HCEC 1CT (cell line): Measurements from ENCODE around the gene XRN1.
"Not testable (repeated sequence)": the region's sequence is repeated elsewhere in the genome, so short reads cannot be mapped to it uniquely, and the experiment has no call there.

ENCODE experiments used
- DNase-seq: peaks from one replicate; pipeline ENCODE4 v3.0.0-alpha.2; 2017

XRN1 gene, protein sequence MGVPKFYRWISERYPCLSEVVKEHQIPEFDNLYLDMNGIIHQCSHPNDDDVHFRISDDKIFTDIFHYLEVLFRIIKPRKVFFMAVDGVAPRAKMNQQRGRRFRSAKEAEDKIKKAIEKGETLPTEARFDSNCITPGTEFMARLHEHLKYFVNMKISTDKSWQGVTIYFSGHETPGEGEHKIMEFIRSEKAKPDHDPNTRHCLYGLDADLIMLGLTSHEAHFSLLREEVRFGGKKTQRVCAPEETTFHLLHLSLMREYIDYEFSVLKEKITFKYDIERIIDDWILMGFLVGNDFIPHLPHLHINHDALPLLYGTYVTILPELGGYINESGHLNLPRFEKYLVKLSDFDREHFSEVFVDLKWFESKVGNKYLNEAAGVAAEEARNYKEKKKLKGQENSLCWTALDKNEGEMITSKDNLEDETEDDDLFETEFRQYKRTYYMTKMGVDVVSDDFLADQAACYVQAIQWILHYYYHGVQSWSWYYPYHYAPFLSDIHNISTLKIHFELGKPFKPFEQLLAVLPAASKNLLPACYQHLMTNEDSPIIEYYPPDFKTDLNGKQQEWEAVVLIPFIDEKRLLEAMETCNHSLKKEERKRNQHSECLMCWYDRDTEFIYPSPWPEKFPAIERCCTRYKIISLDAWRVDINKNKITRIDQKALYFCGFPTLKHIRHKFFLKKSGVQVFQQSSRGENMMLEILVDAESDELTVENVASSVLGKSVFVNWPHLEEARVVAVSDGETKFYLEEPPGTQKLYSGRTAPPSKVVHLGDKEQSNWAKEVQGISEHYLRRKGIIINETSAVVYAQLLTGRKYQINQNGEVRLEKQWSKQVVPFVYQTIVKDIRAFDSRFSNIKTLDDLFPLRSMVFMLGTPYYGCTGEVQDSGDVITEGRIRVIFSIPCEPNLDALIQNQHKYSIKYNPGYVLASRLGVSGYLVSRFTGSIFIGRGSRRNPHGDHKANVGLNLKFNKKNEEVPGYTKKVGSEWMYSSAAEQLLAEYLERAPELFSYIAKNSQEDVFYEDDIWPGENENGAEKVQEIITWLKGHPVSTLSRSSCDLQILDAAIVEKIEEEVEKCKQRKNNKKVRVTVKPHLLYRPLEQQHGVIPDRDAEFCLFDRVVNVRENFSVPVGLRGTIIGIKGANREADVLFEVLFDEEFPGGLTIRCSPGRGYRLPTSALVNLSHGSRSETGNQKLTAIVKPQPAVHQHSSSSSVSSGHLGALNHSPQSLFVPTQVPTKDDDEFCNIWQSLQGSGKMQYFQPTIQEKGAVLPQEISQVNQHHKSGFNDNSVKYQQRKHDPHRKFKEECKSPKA (N-terminal part only)

DNA sequence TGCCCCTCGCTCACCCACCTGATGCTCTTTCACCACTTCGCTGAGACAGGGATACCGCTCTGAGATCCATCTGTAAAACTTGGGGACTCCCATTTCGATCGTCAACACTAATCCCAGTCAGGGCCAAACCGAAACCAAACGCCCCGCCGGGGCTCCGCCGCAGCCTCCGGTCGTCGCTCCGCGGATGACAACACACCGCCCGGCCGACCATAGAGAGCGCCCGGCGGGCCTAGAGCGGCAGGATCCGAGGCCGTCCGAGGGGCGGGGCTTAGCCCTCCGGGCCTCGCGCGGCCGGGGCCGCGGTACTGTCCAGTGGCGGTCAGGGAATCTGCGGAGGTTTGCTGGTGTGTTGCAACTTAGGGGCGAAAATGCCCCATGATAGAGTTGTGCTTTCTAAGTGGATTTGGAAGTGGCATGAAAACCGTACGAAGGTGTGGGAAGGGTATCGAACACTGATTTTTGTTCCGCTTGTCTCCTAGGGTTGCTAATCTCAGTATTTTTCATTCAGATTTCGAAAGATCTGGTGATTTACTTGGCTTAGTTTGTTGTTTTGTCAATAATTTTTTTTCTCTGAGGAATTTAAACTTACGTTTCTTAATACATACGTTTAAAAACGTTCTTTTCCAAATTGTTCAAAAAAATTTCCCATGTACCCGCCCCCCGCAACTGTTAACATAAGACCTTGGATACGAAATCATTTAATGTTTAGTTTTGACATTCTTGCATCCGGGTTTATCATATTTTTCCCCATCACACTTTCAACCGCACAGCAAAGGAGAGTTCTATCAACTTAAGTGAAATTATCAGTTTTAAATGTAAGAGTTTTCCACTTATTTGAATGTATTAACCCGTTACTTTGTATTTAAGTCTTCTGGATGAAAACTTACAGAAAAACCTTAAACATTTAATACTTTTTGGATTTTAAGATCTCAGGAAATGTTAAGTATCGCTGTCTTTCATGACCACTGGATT is at the start of gene XRN1:
Gene XRN1, minus strand, starts transcription at position 186 of the 972 bp plus-strand sequence. Its CDS starts 93 bp downstream, at position 93.
- DNase-seq, result peak; percentile 94

DNA sequence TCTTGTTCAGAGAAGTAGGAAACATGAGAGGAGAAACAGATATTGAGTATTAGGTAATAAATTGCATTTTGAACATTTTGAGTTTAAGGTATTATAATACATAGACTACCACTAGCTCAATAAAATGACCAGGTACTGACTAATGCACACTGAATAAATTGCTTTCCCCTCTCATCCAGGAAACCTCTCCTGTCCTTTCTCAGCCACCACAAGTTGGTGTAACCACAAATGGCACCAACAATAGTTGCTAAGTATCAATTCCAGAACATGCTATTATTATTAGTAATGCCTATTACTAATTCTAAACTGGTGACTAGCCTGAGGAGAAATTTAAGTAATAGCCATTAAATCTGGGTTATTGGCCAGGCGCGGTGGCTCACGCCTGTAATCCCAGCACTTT is 47.3 kb upstream of the XRN1 start:
- DNase-seq, result no peak

DNA sequence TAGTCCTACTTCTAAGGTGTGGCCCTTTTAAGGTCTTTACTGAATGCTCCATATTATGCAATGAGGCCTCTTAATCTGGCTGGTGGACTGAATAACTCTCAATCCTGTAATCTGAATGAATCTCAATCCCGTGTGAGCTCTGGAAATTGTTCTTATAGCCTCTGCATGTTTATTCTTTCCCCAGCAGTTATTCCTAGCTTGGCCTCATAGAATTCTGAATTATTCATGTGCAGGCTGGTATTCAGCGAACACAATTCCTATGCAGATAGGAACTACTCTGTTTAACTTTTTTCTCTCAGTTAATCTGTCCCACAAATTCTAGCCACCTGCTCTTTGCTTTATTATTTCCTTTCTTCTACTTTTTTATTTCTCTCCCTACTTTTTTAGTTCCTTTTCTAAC is 44.3 kb upstream of the XRN1 start:
- DNase-seq, result no peak

DNA sequence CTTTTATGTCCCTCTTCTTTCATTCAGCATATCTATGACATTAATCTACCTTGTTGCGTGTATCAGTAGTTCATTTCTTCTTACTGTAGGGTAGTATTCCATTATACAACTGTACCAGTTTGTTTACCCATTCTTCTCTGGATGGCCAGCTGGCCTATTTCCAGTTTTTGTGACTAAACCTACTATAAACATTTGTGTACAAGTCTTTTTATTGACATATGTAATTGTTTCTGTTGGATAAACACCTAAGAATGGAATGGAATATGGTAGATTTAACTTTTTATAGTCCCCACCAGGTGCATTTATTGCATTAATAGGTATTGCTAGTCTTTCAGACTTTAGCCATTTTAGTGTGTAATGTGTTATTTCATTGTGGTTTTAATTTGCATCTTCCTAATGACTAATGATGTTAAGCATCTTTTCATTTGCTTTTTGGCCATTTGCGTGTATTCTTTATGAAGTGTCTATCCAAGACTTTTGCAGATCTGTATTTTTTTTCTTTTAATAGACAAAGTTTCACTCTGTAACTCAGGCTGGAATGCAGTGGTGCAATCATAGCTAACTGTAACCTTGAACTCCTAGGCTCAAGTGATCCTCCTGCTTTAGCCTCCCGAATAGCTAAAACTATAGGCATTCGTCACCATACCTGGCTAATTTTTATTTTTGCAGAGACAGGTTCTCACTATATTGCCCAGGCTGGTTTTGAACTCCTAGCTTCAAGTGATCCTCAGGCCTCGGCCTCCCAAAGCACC is 41.9 kb upstream of the XRN1 start:
- DNase-seq, result no peak

DNA sequence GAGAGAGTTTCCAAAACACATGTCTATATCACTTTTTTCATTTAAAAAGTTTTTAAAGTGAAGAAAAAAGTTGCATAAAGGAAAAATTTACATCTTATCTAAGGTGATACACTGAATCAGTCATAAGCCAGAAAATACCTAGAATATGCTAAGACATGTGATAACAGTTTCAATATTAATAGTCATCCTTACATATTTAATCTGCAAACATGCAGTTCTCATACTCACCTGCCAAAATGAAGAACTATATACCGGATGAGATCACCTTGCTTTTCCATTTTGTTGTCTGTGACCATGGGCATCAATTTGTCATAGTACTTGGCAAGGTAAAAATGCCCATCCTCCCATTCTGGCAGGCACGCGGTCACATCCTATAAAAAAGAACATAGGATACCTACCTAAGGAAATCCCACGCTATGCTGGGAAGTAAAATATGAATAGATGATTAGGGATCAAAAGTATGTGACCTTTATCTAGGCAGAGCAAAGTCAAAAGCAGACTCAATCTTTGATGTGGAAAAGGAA is 37.1 kb upstream of the XRN1 start:
- DNase-seq, result no peak

DNA sequence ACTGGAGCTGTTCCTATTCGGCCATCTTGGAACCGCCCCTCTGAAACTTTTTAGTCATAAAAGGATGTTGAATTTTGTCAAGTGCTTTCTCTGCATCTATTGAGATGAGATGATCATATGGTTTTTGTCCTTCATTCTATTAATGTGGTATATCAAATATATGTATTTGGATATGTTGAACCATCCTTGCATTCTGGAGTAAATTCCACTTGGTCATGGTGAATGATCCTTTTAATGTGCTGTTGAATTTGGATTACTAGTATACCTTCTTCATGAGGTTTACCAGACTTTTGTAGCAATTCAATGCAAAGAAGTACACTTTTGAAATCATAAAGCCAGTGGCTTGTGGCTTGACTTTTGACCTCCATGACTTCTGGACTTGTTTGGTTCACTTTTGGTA is 33.4 kb upstream of the XRN1 start:
- no peak for DNase-seq

DNA sequence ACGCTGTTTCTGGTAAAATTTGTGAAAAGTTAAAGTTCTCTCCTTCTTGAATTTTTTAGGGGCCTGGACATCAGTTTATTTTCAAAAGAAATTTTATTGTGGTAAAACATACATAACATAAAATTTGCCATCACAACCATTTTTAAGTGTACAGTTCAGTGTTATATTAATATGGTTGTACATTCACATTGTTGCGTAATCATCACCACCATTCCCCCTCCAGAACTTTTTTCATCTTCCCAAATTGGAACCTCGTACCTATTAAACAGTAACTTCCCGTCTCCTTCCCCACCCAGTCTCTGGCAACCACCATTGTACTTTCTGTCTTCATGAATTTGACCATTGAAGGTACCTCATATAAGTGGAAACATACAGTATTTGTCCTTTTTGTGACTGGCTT is 23.0 kb upstream of the XRN1 start:
- DNase-seq, result no peak

DNA sequence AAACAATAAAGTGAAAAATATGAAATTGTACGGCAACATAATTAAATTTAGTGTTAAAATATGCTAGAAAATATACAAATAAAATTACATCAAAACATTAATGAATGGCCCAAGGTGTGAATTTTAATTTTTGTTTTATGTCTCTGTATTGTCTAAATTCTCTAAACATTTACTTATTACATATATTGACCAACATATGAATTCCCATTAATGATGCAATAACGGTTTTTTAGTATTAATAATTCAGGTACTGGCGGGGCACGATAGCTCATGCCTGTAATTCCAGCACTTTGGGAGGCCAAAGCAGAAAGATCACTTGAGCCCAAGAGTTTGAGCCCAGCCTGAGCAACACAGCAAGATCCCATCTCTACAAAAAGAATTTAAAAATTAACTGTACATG is 20.6 kb upstream of the XRN1 start:
- no peak for DNase-seq

DNA sequence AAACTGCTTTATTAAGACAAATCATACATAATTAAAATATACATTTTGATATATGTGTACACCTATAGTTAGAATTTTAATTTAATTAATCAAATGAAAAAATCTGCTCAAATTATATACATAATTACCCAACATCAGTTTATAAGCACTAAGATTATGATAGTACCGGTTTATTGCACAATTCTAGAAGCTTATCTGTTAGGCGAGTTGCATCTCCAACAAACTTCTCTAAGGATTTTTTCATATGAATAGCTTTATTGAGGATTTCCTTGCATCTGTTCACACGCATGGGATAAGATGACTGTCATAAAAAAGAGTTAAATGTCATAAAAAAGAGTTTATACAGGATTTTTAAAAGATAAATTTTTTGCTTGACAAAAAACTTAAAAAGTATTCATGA is 19.9 kb upstream of the XRN1 start:
- DNase-seq, result no peak

DNA sequence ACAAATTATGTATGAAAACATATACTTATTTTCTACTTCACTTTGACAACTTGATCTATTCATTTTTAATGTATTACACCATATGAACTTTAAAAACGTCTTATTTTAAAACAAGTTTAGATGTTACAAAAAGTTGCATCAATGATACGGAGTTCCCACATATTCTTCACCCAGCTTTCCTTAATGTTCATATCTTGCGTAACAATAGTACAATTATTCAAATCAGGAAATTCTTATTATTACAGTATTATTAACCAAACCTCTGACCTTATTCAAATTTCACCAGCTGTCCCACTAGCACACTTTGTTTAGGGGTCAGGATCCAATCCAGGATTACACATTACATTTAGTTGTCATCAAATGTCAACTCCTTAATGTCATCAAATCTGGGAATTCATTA is 12.9 kb upstream of the XRN1 start:
- no peak for DNase-seq

DNA sequence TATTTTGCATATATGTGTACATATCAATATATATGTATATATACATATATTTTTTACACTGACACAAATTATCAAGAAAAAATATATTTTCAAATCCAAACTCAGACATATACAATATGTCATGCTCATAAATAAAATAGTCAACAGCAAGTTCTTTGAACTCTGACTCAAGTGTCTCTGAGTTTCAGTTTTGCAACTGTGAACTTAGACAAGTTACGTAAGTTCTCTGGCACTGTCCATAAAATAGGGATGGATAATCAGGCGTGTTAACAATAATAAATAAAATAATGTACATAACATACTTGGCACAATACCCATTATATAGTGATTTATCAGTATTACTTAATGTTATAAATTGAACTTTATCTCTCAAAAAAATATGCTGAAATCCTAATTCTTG is 12.1 kb upstream of the XRN1 start:
- DNase-seq, result no peak

DNA sequence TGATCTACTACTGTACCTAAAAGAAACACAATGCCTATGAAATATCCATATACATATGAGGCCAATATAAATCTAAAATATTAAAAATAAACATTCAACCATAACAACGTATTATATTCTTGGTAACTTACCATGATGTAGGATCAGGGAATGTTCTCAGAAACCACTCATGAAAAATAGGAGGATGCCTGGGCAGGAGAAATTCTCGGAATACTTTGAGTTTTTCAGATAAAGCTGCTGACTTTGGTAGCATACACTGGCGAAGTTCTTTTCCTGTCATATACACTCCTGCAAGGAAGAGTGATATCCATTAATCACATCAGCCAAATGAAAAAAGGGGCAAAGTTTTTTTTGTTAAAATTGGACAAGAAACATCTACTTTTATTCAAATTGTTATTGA is 11.3 kb upstream of the XRN1 start:
- DNase-seq, result no peak

DNA sequence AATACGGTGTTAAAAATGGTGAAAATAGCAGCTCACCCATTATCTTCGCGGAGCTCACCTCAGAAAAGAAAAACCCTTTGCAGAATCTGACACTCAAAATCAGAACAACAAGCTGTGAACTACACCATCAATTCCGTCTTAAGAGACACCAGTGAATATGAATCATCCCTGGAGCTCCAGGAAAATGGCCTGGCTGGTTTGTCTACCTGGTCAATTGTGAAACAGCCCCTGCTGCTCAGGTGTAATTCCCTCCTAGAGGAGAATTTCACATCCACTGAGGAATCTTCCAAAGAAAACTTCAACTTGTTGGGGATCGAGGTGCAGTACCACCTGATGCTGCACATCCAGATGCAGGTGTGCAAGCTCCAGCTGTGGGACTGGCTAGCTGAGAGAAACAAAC is 3.0 kb upstream of the XRN1 start:
- DNase-seq, result no peak

DNA sequence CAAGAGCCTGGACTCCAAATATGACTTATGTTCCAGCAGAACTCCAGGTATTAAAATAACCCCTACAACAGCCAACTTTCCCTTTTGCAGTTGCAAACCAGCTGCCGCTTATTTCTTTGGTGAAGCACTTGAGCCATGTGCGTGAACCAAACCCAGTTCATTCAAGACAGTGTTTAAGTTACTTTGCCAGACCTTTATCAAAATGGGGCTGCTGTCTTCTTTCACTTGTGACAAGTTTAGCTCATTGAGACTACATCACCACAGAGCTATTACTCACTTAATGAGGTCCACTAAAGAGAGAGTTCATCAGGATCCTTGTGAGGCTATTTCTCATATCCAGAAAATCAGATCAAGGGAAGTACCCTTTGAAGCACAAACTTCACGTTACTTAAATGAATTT is 2.4 kb upstream of the XRN1 start:
- no peak for DNase-seq

DNA sequence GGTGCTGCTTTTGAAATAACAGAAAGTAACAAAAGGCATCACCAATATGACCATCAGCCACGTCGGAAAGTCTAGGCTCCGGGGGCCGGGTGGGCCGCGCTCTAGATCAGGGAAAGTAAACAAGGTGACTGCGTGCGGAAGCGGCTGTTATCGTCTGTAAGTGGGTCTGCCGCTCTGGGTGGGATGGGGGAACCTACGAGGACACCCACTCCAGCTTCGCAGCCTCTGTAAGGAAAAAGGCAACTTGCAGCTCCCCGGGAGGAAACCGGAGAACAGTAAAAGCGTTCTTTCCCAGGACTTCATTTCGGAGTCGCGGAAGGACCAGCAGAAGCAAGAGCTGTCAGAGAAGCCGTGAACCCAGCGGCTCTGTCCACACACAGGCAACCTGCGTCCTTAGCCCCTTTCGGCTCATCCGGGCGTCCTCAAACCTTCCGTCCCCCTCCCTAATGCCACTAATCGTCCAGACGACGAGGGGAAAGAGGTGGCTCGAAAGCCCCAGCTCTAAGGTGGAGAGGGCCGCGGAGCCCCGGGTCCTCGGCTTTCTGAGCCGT is 461 bp downstream of the XRN1 start:
- DNase-seq, result peak; percentile 53

DNA sequence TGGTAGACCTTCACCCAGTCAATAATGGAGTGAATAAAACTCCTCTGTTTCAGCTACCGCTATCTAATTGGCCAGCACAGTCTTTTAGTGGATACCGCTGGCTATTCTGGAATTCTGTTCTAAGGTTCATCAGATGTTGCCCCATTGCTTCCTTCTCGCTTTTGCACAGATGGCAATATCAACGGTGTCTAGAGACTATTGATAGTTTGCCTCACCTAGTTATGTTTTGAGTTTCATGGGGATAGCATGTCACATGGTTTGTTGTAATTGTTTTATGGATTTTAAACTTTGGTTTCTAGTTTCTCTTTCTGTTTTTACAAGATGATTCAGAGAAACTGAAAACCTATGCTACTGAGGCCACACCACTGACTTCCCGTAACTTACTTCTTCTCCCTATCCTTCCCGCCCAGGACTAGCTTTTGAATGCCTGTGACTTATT is 2.0 kb downstream of the XRN1 start:
- DNase-seq, result peak; percentile 40

DNA sequence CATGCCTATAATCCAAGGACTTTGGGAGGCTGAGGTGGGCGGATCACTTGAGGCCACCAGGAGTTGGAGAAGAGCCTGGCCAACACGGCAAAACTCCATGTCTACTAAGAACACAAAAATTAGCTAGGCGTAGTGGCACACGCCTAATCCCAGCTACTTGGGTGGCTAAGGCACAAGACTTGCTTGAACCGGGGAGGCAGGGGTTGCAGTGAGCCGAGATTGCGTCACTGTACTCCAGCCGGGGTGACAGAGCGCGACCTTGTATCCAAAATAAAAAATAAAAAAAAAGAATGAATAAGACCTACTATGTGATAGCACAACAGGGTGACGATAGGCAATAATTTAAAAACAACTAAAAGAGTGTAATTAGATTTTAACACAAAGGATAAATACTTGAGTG is 3.5 kb downstream of the XRN1 start:
- no peak for DNase-seq

DNA sequence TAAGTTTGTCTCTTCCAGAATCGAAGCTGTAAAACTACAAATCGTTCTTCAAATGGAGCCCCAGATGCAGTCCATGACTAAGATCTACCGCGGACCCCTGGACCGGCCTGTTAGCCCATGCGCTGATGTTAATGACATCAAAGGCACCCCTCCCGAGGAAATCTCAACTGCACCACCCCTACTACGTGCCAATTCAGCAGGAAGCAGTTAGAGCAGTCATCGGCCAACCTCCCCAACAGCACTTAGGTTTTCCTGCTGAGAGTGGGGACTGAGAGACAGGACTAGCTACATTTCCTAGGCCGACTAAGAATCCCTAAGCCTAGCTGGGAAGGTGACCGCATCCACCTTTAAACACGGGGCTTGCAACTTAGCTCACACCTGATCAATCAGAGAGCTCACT is 4.8 kb downstream of the XRN1 start:
- DNase-seq, result not testable (repeated sequence)

DNA sequence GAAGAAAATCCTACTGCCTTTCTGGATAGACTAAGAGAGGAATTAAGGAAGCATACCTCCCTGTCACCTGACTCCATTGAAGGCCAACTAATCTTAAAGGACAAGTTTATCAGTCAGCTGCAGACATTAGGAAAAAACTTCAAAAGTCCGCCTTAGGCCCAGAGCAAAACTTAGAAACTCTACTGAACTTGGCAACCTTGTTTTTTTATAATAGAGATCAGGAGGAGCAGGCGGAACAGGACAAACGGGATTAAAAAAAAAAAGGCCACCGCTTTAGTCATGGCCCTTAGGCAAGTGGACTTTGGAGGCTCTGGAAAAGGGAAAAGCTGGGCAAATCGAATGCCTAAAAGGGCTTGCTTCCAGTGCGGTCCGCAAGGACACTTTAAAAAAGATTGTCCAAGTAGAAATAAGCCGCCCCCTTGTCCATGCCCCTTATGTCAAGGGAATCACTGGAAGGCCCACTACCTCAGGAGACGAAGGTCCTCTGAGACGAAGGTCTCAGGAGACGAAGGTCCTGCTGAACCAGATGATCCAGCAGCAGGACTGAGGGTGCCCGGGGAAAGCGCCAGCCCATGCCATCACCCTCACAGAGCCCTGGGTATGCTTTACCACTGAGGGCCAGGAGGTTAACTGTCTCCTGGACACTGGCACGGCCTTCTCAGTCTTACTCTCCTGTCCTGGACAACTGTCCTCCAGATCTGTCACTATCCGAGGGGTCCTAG is 8.2 kb downstream of the XRN1 start:
- not testable (repeated sequence) for DNase-seq

DNA sequence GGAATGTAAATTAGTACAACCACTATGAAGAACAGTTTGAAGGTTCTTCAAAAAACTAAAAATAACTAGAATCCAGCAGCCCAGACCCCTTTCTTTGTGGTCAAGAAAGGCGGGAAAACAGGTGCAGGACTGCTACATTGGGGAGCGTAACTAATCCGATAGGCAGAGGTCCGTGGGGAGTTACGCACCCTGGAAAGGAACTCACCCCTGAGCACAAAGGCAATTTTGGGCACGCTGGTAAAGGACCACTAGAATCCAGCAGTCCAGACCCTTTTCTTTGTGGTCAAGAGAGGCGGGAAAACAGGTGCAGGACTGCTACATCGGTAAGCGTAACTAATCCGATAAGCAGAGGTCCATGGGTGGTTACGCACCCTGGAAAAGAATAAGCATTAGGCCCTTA is 9.7 kb downstream of the XRN1 start:
- DNase-seq, result not testable (repeated sequence)
